C4-2B (cell line): ENCODE measurements around the gene FRMD4A.

ENCODE experiments used
- ZFX ChIP-seq: fragments of 450-650 bp; IDR thresholded peaks from 2 replicates; pipeline ENCODE4 v1.6.1; 2017
- TF ChIP-seq, protein P1 (sequence below): fragments of 450-650 bp; conservative IDR thresholded peaks from 2 replicates; pipeline ENCODE4 v1.5.1; 2017; ENCODE audit warnings: mild to moderate bottlenecking

DNA sequence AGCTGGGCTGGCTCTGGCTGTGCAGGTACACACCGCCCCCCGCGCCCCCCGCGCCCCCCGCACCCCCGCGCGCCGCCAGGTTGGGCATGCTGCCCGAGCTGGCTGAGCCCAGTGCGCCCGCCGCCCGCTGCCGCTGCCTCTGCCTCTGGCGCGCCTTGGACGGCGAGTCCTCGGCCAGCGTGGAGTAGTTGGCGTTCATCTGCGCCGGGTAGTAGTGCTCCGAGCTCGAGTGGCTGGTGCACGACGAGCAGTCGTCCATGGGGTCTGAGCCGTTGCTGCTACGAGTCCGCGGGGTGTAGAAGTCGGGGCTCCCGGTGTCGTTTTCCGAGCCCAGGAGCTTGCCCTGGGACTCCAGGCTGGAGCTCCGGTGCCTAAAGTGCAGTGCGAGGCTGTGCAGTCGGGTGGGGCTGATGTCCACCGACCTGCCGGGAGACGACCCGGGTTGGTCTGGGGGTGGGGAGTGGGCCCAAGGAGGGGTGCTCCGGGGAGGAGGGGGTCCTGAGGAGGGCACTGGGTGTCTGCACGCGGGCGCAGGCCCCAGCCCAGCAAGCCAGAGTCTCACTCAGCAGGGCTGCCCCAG is 673.5 kb downstream of the FRMD4A start:
- TF ChIP-seq, protein P1, sequence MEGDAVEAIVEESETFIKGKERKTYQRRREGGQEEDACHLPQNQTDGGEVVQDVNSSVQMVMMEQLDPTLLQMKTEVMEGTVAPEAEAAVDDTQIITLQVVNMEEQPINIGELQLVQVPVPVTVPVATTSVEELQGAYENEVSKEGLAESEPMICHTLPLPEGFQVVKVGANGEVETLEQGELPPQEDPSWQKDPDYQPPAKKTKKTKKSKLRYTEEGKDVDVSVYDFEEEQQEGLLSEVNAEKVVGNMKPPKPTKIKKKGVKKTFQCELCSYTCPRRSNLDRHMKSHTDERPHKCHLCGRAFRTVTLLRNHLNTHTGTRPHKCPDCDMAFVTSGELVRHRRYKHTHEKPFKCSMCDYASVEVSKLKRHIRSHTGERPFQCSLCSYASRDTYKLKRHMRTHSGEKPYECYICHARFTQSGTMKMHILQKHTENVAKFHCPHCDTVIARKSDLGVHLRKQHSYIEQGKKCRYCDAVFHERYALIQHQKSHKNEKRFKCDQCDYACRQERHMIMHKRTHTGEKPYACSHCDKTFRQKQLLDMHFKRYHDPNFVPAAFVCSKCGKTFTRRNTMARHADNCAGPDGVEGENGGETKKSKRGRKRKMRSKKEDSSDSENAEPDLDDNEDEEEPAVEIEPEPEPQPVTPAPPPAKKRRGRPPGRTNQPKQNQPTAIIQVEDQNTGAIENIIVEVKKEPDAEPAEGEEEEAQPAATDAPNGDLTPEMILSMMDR, result no peak
- TF ChIP-seq ZFX, result no peak
